Measurements from ENCODE around the gene TBC1D22A. TPM values are rescaled to one million over a fixed set of nuclear protein-coding genes. Genes with fewer than 3 reads are reported as not detected.

Gene TBC1D22A
- total and polyA plus RNA-seq, 7 experiments from 2014 or later = 18.6 to 50.1 (median 39.3) TPM

GRCh38 chr22:46764140-46764680 lies 1.8 kb downstream of the TBC1D22A start:
- ATAC-seq (no peak), DNase-seq (no peak)
- POLR2A ChIA-PET = interaction anchor here (0.7 to 9.4 kb wide), 8 partner anchors 10 to 39 kb away, joined by 3 to 255 read pairs (median 16); partner anchors contain the start of gene CERK
- Histone ChIP-seq H3K4me1 (ENCODE audit: control insufficient read depth in 2 of 2, insufficient read depth in 2 of 2, low read length in 2 of 2) (peaks cover 31 to 34% of the 10 kb centered on the region in 2 donors), H3K27me3 (ENCODE audit: control insufficient read depth in 2 of 2, insufficient read depth in 2 of 2, low read length in 2 of 2) (no peaks in the 10 kb centered on the region), H3K4me3 (ENCODE audit: low read length) (no peak overlapping the region), H3K9me3 (ENCODE audit: control insufficient read depth in 2 of 3, low read length in 3 of 3) (no peaks in the 10 kb centered on the region), H3K27ac (ENCODE audit: low read depth, low read length) (peak overlapping the region; percentile 8), H3K36me3 (ENCODE audit: control insufficient read depth in 2 of 3, insufficient read depth in 3 of 3, low read length in 3 of 3) (peaks cover 0 to 5% (median 0%) of the 10 kb centered on the region in 3 experiments)
- Mint-ChIP-seq H3K9me3 (peaks cover 0 to 2% (median 0%) of the 10 kb centered on the region in 11 donors), H3K36me3 (peaks cover 0 to 13% (median 6%) of the 10 kb centered on the region in 5 donors), H3K4me1 (peaks cover 48 to 78% (median 68%) of the 10 kb centered on the region in 7 donors), H3K4me3 (peak overlapping the region; percentile 97 to 100 (median 99)), H3K27ac (peak overlapping the region; percentile 75 to 100 (median 100)), H3K27me3 (no peaks in the 10 kb centered on the region)
- CTCF ChIA-PET = interaction anchor here (1.2 to 1.4 kb wide), 2 partner anchors 25 to 34 kb away, joined by 3 to 7 read pairs; no protein-coding TSS in a partner anchor
- intact Hi-C loops (cut with micrococcal nuclease) = no loop called here

- Mint-ChIP-seq H3K4me1 (peaks cover 55 to 85% (median 75%) of the 10 kb centered on the region in 7 donors), H3K27me3 (no peaks in the 10 kb centered on the region), H3K36me3 (peaks cover 0 to 13% (median 6%) of the 10 kb centered on the region in 5 donors), H3K9me3 (peaks cover 0 to 2% (median 0%) of the 10 kb centered on the region in 11 donors), H3K4me3 (peak overlapping the region in 9 of 10 donors; percentile 1 to 100 (median 97)), H3K27ac (peak overlapping the region; percentile 36 to 100 (median 82))
- H3K27ac ChIP-seq (ENCODE audit: low read depth, low read length) = peak overlapping the region; percentile 49
- peaks cover 0 to 5% (median 0%) of the 10 kb centered on the region in 3 experiments for H3K36me3 ChIP-seq (ENCODE audit: control insufficient read depth in 2 of 3, insufficient read depth in 3 of 3, low read length in 3 of 3)
- CTCF ChIA-PET = interaction anchor here (1.2 to 1.4 kb wide), 2 partner anchors 26 to 34 kb away, joined by 3 to 7 read pairs; no protein-coding TSS in a partner anchor
- H3K9me3 ChIP-seq (ENCODE audit: control insufficient read depth in 2 of 3, low read length in 3 of 3) = no peaks in the 10 kb centered on the region
- intact Hi-C loops (cut with micrococcal nuclease) = no loop called here
- DNase-seq (no peak), ATAC-seq (no peak)
- POLR2A ChIA-PET = interaction anchor here (3.0 to 9.4 kb wide), 3 partner anchors 18 to 29 kb away, joined by 15 to 255 read pairs (median 72); partner anchors contain the start of gene CERK
- H3K27me3 ChIP-seq (ENCODE audit: control insufficient read depth in 2 of 2, insufficient read depth in 2 of 2, low read length in 2 of 2) = no peaks in the 10 kb centered on the region
- H3K4me1 ChIP-seq (ENCODE audit: control insufficient read depth in 2 of 2, insufficient read depth in 2 of 2, low read length in 2 of 2) = peaks cover 31 to 34% of the 10 kb centered on the region in 2 donors
- H3K4me3 ChIP-seq (ENCODE audit: low read length) = no peak overlapping the region
These were observed 2.5 kb downstream of the TBC1D22A start for GRCh38 chr22:46764779-46765485.

GRCh38 chr22:46766611-46767010 lies 4.2 kb downstream of the TBC1D22A start:
- Histone ChIP-seq H3K4me1 (ENCODE audit: control insufficient read depth in 2 of 2, insufficient read depth in 2 of 2, low read length in 2 of 2) (peaks cover 29 to 35% of the 10 kb centered on the region in 2 donors), H3K4me3 (ENCODE audit: low read length) (no peak overlapping the region), H3K9me3 (ENCODE audit: control insufficient read depth in 2 of 3, low read length in 3 of 3) (no peaks in the 10 kb centered on the region), H3K36me3 (ENCODE audit: control insufficient read depth in 2 of 3, insufficient read depth in 3 of 3, low read length in 3 of 3) (peaks cover 0 to 5% (median 0%) of the 10 kb centered on the region in 3 experiments), H3K27me3 (ENCODE audit: control insufficient read depth in 2 of 2, insufficient read depth in 2 of 2, low read length in 2 of 2) (no peaks in the 10 kb centered on the region), H3K27ac (ENCODE audit: low read depth, low read length) (no peak overlapping the region)
- intact Hi-C loops (cut with micrococcal nuclease) = no loop called here
- ChIA-PET POLR2A (no interaction called here), CTCF (no interaction called here)
- ATAC-seq (no peak), DNase-seq (no peak)
- Mint-ChIP-seq H3K9me3 (peaks cover 0 to 2% (median 0%) of the 10 kb centered on the region in 11 donors), H3K27me3 (no peaks in the 10 kb centered on the region), H3K4me1 (peaks cover 54 to 88% (median 76%) of the 10 kb centered on the region in 7 donors), H3K36me3 (peaks cover 0 to 13% (median 11%) of the 10 kb centered on the region in 5 donors), H3K4me3 (peak overlapping the region in 2 of 10 donors; percentile 10 to 20), H3K27ac (peak overlapping the region in 8 of 9 donors; percentile 72 to 85 (median 80))

- Histone ChIP-seq H3K9me3 (ENCODE audit: control insufficient read depth in 2 of 3, low read length in 3 of 3) (no peaks in the 10 kb centered on the region), H3K4me1 (ENCODE audit: control insufficient read depth in 2 of 2, insufficient read depth in 2 of 2, low read length in 2 of 2) (peaks cover 29 to 30% of the 10 kb centered on the region in 2 donors), H3K27me3 (ENCODE audit: control insufficient read depth in 2 of 2, insufficient read depth in 2 of 2, low read length in 2 of 2) (no peaks in the 10 kb centered on the region), H3K4me3 (ENCODE audit: low read length) (no peak overlapping the region), H3K36me3 (ENCODE audit: control insufficient read depth in 2 of 3, insufficient read depth in 3 of 3, low read length in 3 of 3) (peaks cover 0 to 5% (median 0%) of the 10 kb centered on the region in 3 experiments), H3K27ac (ENCODE audit: low read depth, low read length) (no peak overlapping the region)
- ChIA-PET POLR2A (interaction anchor here (0.7 to 1.2 kb wide), 4 partner anchors 18 to 52 kb away, joined by 3 read pairs; no protein-coding TSS in a partner anchor), CTCF (interaction anchor here (0.7 to 1.1 kb wide), 2 partner anchors 10 to 35 kb away, joined by 3 to 4 read pairs; no protein-coding TSS in a partner anchor)
- H3K27me3 Mint-ChIP-seq = no peaks in the 10 kb centered on the region
- peaks cover 0 to 13% (median 11%) of the 10 kb centered on the region in 5 donors for H3K36me3 Mint-ChIP-seq
- no peak for ATAC-seq
- DNase-seq = no peak
- peak overlapping the region in 3 of 10 donors; percentile 10 to 49 (median 20) for H3K4me3 Mint-ChIP-seq
- peaks cover 50 to 80% (median 68%) of the 10 kb centered on the region in 7 donors for H3K4me1 Mint-ChIP-seq
- peak overlapping the region; percentile 40 to 85 (median 77) for H3K27ac Mint-ChIP-seq
- peaks cover 0 to 2% (median 0%) of the 10 kb centered on the region in 11 donors for H3K9me3 Mint-ChIP-seq
- intact Hi-C loops (cut with micrococcal nuclease) = no loop called here
These were observed 5.0 kb downstream of the TBC1D22A start for GRCh38 chr22:46767249-46767985.

GRCh38 chr22:46769191-46769675 lies 6.8 kb downstream of the TBC1D22A start:
- Histone ChIP-seq H3K9me3 (ENCODE audit: control insufficient read depth in 2 of 3, low read length in 3 of 3) (no peaks in the 10 kb centered on the region), H3K36me3 (ENCODE audit: control insufficient read depth in 2 of 3, insufficient read depth in 3 of 3, low read length in 3 of 3) (no peaks in the 10 kb centered on the region), H3K4me1 (ENCODE audit: control insufficient read depth in 2 of 2, insufficient read depth in 2 of 2, low read length in 2 of 2) (peaks cover 21 to 27% of the 10 kb centered on the region in 2 donors), H3K27me3 (ENCODE audit: control insufficient read depth in 2 of 2, insufficient read depth in 2 of 2, low read length in 2 of 2) (no peaks in the 10 kb centered on the region), H3K4me3 (ENCODE audit: low read length) (no peak overlapping the region), H3K27ac (ENCODE audit: low read depth, low read length) (no peak overlapping the region)
- Mint-ChIP-seq H3K4me1 (peaks cover 48 to 80% (median 65%) of the 10 kb centered on the region in 7 donors), H3K4me3 (peak overlapping the region in 2 of 10 donors; percentile 22 to 28), H3K27me3 (no peaks in the 10 kb centered on the region), H3K27ac (peak overlapping the region; percentile 38 to 95 (median 81)), H3K36me3 (peaks cover 0 to 12% (median 6%) of the 10 kb centered on the region in 5 donors), H3K9me3 (peaks cover 0 to 2% (median 0%) of the 10 kb centered on the region in 11 donors)
- ATAC-seq (no peak), DNase-seq (no peak)
- POLR2A ChIA-PET = interaction anchor here (1.5 kb wide), 1 partner anchor 13 kb away, joined by 3 read pairs; no protein-coding TSS in a partner anchor
- intact Hi-C loops (cut with micrococcal nuclease) = no loop called here
- CTCF ChIA-PET = no interaction called here

Data from naive thymus-derived CD4-positive, alpha-beta T cell (primary cell).